A549 treated with Hydrocortisone at 1 μM for 4 hours (cell line): ENCODE measurements around the gene GOLGA6L2. TPM values are rescaled to one million over a fixed set of nuclear protein-coding genes. Genes with fewer than 3 reads are reported as not detected.

Source experiments
- total RNA-seq: library from RNA; stranded (reverse); fragments of 200-300 nt; extraction: Qiagen RNA extraction; gene quantifications from 5 replicates; pipeline ENCODE4 v1.2.3, GENCODE V29; 2022

The GOLGA6L2 gene
- total RNA-seq: not detected in 5 replicates

GRCh38 chr15:23447107-23447500, at the start of gene GOLGA6L2:
Gene GOLGA6L2, minus strand, starts transcription at chr15:23447243. Its CDS starts 62 bp downstream, at chr15:23447181.

Other genes with a start within 250 kb of the GOLGA6L2 start
- not detected in 5 replicates for gene GOLGA6L26, start 113.0 kb downstream of the GOLGA6L2 start, total RNA-seq
- 0.08 to 0.22 TPM (median 0.14 TPM) in 5 replicates for gene GOLGA8S, start 92.5 kb downstream of the GOLGA6L2 start, total RNA-seq
- gene MKRN3, start 118.4 kb upstream of the GOLGA6L2 start, total RNA-seq: 1.6 to 2.8 TPM (median 2.2 TPM) in 5 replicates
- gene MAGEL2, start 200.6 kb upstream of the GOLGA6L2 start, total RNA-seq: not detected in 5 replicates
- gene NDN, start 240.1 kb upstream of the GOLGA6L2 start, total RNA-seq: 0.05 to 0.12 TPM (median 0.06 TPM) in 3 of 5 replicates, not detected in the others